Keratinocyte (primary cell): ENCODE results near the gene HS1BP3. TPM values are rescaled to one million over a fixed set of nuclear protein-coding genes. Genes with fewer than 3 reads are reported as not detected.
A peak's percentile ranks its signal among the peaks of the same experiment; 100 is the strongest.

ENCODE experiments used
- DNase-seq: peaks from one replicate; pipeline ENCODE4 v3.0.0-alpha.2; 2011; ENCODE audit warnings: low read depth, missing footprints, low spot score
- FAIRE-seq: peaks from 2 replicates; lab custom pipeline; 2011; peaks lifted over from hg19 to GRCh38; lab: Jason Lieb, UNC
- H2AFZ ChIP-seq: 2 replicates; pipeline ENCODE4 v1.6.0; 2012; ENCODE audit warnings: low read length, control low read depth, inconsistent platforms; ENCODE audit not compliant: control insufficient read depth
- H3K27ac ChIP-seq: 2 replicates; pipeline ENCODE4 v1.5.1; 2011; ENCODE audit warnings: low read length; ENCODE audit not compliant: control insufficient read depth, insufficient read depth
- H3K27me3 ChIP-seq: 3 replicates; pipeline ENCODE4 v1.6.0; 2011; ENCODE audit warnings: low read length; ENCODE audit not compliant: control insufficient read depth, insufficient read depth; ENCODE audit errors: extremely low read depth
- H3K36me3 ChIP-seq, 2 experiments: 2 replicates in 1 of 2; 3 replicates in 1 of 2; pipeline ENCODE4 v1.5.1; 2011; ENCODE audit warnings: low read length in 2 of 2, mild to moderate bottlenecking in 1 of 2; ENCODE audit not compliant: control insufficient read depth in 2 of 2, insufficient read depth in 2 of 2; ENCODE audit errors: extremely low read depth in 1 of 2
- H3K4me1 ChIP-seq: 3 replicates; pipeline ENCODE4 v1.5.1; 2011; ENCODE audit warnings: low read length; ENCODE audit not compliant: control insufficient read depth, insufficient read depth; ENCODE audit errors: extremely low read depth
- H3K4me2 ChIP-seq: 3 replicates; pipeline ENCODE4 v1.6.0; 2011; ENCODE audit warnings: low read depth, low read length; ENCODE audit not compliant: control insufficient read depth, insufficient read depth; ENCODE audit errors: extremely low read depth
- H3K4me3 ChIP-seq, 3 experiments: fragments of 200-600 bp in 1 of 3; sonication (generic) in 1 of 3; 2 replicates in 2 of 3; 3 replicates in 1 of 3; pipeline ENCODE4 v1.5.1; 2011 to 2016; ENCODE audit warnings: low read length in 3 of 3, mild to moderate bottlenecking in 3 of 3, control low read depth in 2 of 3, inconsistent platforms in 1 of 3, low read depth in 1 of 3, mixed read lengths in 1 of 3, mixed run types in 1 of 3, moderate library complexity in 1 of 3; ENCODE audit not compliant: control insufficient read depth in 2 of 3, insufficient read depth in 2 of 3; ENCODE audit errors: extremely low read depth in 1 of 3
- H3K79me2 ChIP-seq: 2 replicates; pipeline ENCODE4 v1.6.0; 2012; ENCODE audit warnings: low read length; ENCODE audit not compliant: control insufficient read depth, insufficient read depth
- H3K9ac ChIP-seq: 3 replicates; pipeline ENCODE4 v1.6.0; 2011; ENCODE audit warnings: low read length; ENCODE audit not compliant: control insufficient read depth, insufficient read depth; ENCODE audit errors: extremely low read depth
- H3K9me1 ChIP-seq: 3 replicates; pipeline ENCODE4 v1.6.0; 2011; ENCODE audit warnings: low read length; ENCODE audit not compliant: control insufficient read depth, insufficient read depth; ENCODE audit errors: extremely low read depth
- H3K9me3 ChIP-seq: 2 replicates; pipeline ENCODE4 v1.5.1; 2012; ENCODE audit warnings: low read depth, low read length; ENCODE audit not compliant: control insufficient read depth
- H4K20me1 ChIP-seq: 3 replicates; pipeline ENCODE4 v1.6.0; 2011; ENCODE audit warnings: low read length; ENCODE audit not compliant: control insufficient read depth, insufficient read depth; ENCODE audit errors: extremely low read depth
- EZH2 ChIP-seq: IDR thresholded peaks from one replicate; pipeline ENCODE4 v1.6.1; 2012; ENCODE audit warnings: inconsistent platforms, mild to moderate bottlenecking, low read length, moderate library complexity
- dilution Hi-C: fragments of 300-500 bp; cut with MboI; formaldehyde crosslinking; loops from one replicate; pipeline ENCODE4 v1.7.0; 2020; ENCODE audit warnings: low sequenced_read_pairs; ENCODE audit not compliant: extremely low pct_ligation_motif_present
- polyA plus RNA-seq, 5 experiments: library from polyadenylated mRNA; depleted of rRNA in 3 of 5; stranded (reverse) in 3 of 5; stranded (forward) in 1 of 5; unstranded in 1 of 5; fragments of >200 nt; gene quantifications; 1 replicate in 1 of 5; 2 replicates in 3 of 5; 3 replicates in 1 of 5; pipeline versions ENCODE4 v1.2.1 to v1.2.3, GENCODE V29; 2011 to 2012; ENCODE audit warnings: missing spikeins in 2 of 5, low read depth in 1 of 5, low replicate concordance in 1 of 5
- TF ChIP-seq, protein P1 (sequence below), 3 experiments: IDR thresholded peaks in 1 of 3; conservative IDR thresholded peaks in 1 of 3; optimal IDR thresholded peaks in 1 of 3; 2 replicates in 2 of 3; 3 replicates in 1 of 3; pipeline versions ENCODE3 to v1.5.1; 2011; ENCODE audit warnings: low read length in 3 of 3, mild to moderate bottlenecking in 3 of 3, moderate library complexity in 2 of 3, control low read depth in 1 of 3, inconsistent platforms in 1 of 3; ENCODE audit not compliant: insufficient read depth in 2 of 3; ENCODE audit errors: extremely low read depth in 1 of 3

Gene HS1BP3
- polyA plus RNA-seq, 1 donor (not counting 4 experiments of a cell fraction or from before 2014, with no cell fraction given) = 18.5 TPM

GRCh38 chr2:20643060-20643459 is 7.8 kb downstream of the HS1BP3 start:
- Histone ChIP-seq H3K9ac (no peak overlapping the region), H3K36me3 (peaks cover 17 to 25% of the 10 kb centered on the region in 2 experiments), H3K27ac (no peak overlapping the region), H3K9me3 (no peaks in the 10 kb centered on the region), H4K20me1 (no peaks in the 10 kb centered on the region), H2AFZ (no peak overlapping the region), H3K4me1 (peaks cover 8% of the 10 kb centered on the region), H3K9me1 (no peaks in the 10 kb centered on the region), H3K4me3 (no peak overlapping the region), H3K79me2 (peaks cover 7% of the 10 kb centered on the region), H3K27me3 (no peaks in the 10 kb centered on the region), H3K4me2 (no peak overlapping the region)
- dilution Hi-C loops = no loop called here
- FAIRE-seq = no peak
- no peak for TF ChIP-seq EZH2
- TF ChIP-seq, protein P1, sequence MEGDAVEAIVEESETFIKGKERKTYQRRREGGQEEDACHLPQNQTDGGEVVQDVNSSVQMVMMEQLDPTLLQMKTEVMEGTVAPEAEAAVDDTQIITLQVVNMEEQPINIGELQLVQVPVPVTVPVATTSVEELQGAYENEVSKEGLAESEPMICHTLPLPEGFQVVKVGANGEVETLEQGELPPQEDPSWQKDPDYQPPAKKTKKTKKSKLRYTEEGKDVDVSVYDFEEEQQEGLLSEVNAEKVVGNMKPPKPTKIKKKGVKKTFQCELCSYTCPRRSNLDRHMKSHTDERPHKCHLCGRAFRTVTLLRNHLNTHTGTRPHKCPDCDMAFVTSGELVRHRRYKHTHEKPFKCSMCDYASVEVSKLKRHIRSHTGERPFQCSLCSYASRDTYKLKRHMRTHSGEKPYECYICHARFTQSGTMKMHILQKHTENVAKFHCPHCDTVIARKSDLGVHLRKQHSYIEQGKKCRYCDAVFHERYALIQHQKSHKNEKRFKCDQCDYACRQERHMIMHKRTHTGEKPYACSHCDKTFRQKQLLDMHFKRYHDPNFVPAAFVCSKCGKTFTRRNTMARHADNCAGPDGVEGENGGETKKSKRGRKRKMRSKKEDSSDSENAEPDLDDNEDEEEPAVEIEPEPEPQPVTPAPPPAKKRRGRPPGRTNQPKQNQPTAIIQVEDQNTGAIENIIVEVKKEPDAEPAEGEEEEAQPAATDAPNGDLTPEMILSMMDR (optimal IDR thresholded peaks at IDR 0.05 in 1 of 3, IDR thresholded peaks at IDR 0.05 in 1 of 3, conservative IDR thresholded peaks at IDR 0.05 in 1 of 3; ENCODE audit: extremely low read depth in 1 of 3, insufficient read depth in 2 of 3, low read length in 3 of 3) = no peak
- no peak for DNase-seq

GRCh38 chr2:20642055-20642971 is 8.6 kb downstream of the HS1BP3 start:
- Histone ChIP-seq H3K79me2 (peaks cover 3% of the 10 kb centered on the region), H2AFZ (no peak overlapping the region), H3K9ac (no peak overlapping the region), H3K4me1 (peaks cover 8% of the 10 kb centered on the region), H3K36me3 (peaks cover 17 to 26% of the 10 kb centered on the region in 2 experiments), H3K9me1 (no peaks in the 10 kb centered on the region), H3K9me3 (no peaks in the 10 kb centered on the region), H4K20me1 (no peaks in the 10 kb centered on the region), H3K27me3 (no peaks in the 10 kb centered on the region), H3K4me3 (no peak overlapping the region), H3K4me2 (no peak overlapping the region), H3K27ac (no peak overlapping the region)
- DNase-seq (no peak), FAIRE-seq (peak; percentile 83)
- TF ChIP-seq EZH2 = no peak
- TF ChIP-seq, protein P1 (optimal IDR thresholded peaks at IDR 0.05 in 1 of 3, IDR thresholded peaks at IDR 0.05 in 1 of 3, conservative IDR thresholded peaks at IDR 0.05 in 1 of 3; ENCODE audit: extremely low read depth in 1 of 3, insufficient read depth in 2 of 3, low read length in 3 of 3) = peak; percentile 80 to 98 (median 95)
- dilution Hi-C loops = no loop called here
